HUDEP-2 (cell line): Measurements from ENCODE around the gene TEX2.
"Not testable (repeated sequence)": the region's sequence is repeated elsewhere in the genome, so short reads cannot be mapped to it uniquely, and the experiment has no call there.

Experiments used
- DNase-seq, 76 experiments: peaks; one replicate each; lab custom pipeline; 2025; ENCODE audit not compliant: unreplicated experiment in 76 of 76; lab: John Stamatoyannopoulos, UW

The TEX2 gene

DNA sequence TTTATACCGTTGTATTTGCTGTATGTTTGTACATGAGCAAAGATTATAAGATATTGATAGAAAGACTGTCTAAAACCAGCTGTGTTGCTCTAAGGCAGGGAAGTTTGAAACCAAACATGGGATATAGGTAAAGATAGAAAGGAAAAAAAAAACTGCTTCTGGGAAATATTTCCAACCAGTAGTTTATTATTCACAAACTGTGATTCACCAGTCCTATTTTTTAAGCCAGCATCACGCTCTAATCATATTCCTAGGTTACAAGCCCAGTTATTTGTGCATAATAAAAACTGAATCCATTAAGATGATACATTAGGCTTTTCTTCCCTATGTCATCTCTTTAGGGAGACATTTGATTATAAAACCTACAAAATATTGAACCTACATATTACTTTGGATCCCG, 137.1 kb downstream of the TEX2 start:
- no peak for DNase-seq

GRCh38 chr17:64124609-64125008, 138.5 kb downstream of the TEX2 start:
- DNase-seq, result no peak

DNA sequence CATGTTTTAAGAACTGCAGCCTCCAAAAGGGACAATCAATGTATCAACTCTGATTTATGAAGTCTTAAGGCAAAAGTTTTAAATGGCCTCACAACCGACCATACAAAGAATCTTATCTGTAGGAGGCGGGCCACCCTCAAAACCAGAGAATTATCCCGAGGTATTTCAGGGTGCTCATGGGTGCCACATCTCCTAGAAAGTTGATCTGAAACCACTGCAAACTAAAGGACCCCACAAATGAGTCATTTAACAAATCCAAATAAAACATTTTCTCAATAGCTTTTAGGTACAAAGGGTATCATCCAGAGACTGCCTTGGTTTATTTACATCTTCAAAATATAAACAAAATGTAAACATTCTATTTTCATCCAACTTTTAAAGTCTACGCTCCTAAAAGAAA, 139.9 kb downstream of the TEX2 start:
- DNase-seq, result no peak

DNA sequence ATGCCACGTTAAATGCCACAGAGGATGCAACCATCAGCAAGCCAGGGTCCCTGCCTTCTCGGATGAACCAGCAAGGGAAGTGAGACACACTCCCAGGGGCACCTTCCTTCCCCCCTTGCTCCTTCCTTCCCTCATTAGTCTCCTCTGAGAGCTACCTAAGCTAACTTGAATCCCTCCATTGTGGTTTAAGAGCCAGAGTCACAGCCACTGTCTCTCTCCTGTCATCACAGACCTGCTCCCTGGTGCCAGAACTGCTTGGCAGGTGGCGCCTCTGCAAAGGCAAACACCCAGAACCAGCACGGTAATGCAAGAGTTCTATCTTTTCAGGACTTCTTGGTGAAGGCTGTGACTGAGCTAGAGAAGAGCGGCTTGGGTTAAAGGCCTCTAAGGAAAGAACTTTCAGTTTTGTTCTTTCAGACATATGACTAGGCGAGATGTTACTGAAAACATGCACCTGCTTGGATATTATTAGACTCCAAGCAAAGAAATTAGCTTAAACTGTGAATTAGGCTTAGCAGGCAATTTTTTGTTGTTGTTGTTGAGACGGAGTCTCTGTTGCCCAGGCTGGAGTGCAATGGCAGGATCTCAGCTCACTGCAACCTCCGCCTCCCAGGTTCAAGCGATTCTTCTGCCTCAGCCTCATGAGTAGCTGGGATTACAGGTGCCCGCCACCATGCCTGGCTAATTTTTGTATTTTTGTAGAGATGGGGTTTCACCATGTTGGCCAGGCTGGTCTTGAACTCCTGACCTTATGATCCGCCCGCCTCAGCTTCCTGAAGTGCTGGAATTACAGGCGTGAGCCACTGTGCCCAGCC, 141.9 kb downstream of the TEX2 start:
- DNase-seq, result not testable (repeated sequence)

GRCh38 chr17:64120159-64120810, 142.8 kb downstream of the TEX2 start:
- DNase-seq, result no peak

DNA sequence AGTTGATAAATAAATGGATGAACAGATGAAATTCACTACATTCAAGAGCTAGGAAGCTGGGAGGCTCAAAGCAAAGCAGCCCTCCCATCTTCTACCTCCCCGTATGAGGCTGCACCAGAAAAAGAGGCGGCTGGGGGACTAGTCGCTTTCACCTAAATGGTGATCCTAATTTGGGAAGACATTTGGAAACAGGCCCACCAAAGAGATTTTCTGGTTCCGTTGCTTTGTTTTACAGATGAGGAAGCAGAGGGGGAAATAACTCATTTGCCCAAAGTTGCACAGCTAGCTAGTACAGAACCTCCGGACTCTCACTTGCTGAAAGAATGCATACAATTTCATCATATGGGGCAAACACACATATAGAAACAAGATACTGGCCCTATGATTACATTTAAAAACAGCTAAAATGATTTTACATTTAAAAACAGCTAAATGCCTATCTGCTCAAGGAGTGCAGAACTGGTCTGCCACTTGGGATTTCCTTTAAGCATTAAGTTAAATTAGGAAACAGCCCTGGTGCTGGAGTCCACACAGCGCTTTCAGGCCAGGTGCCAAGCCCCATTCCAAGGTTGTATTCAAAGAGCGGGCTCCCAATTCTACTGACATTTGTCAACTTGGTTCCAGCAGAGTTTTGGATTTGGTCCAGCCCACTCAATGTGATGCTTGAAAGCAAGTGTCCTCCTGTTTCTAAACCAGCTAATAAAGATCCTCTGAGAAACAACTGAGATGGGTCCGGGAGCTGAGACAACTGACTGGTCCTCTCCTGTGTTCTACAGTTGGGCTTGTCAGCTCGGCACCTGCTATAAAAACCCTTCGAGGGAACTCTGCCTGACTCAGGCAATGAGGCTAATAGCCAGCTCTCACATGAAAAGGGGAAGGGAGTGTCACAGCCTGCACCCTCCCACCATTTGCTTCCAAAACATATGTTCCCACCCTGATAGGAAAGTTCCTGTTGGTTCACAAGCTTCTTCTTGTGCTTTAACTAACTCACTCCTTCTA, 144.8 kb downstream of the TEX2 start:
- DNase-seq, result peak in 55 of 76 experiments; percentile 2 to 71 (median 28)

DNA sequence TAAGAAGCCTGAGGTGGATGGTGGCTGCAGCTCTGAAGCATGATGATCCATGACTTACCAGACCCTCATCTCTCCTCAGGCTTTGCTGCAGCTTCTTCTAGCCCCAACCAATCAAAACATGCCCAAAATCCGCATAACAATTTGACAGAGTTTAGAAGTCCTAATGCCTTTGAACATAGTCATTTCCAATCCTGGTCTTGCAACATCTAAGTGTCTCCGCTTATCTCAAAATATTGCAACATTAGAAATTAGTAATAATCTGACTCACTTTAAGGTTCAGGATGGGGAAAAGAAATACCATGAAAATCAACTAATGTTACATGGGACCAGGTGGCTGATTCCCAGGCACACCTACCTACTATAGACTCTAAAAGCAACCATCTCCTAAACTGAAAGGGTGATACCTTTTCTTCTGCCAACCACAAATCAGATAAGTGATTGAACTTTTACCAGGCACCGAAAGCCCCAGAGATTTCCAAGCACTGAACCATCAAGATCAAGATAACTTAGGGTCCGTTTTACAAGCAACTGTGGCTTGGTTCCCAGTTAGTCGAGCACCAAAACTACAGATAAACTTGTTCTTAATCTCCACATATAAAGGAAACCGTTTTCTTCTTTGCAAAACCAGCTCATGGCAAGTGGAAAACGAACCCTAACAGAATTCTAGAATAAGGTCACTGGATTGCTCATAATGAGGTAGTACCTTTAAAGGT, 147.1 kb downstream of the TEX2 start:
- DNase-seq, result peak in 3 of 76 experiments; percentile 15 to 20 (median 15)

DNA sequence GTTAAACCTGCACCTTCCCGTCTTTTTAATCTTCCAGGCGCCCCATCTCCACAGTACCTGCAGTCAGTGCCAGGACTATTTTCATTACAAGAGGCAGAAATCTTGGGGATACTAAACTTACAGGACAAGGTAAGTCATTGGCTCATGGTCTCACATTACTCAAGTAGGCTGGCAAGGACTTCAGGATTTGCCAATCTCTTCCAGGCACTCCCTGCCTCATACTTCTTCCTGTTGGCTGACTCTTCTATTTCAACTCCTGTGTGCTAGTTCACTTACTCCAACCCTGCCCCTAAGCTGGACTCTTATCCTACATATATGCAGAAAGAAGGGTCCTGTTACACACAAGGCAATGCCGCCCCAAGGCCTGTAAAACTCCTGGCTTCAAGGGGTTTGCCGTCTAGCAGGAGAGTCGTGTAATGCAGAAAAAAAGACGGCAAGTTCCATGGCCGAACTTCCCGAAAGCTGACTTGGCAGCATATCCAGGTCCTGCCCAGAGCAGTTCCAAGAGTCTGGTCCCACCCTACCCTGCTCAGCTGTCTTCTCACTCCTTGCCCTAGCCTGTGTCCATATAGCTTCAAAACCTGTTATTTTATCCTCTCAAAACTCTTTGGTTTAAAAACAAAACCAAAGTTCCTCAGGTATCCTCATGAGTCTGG, 147.9 kb downstream of the TEX2 start:
- no peak for DNase-seq

GRCh38 chr17:64113006-64113405, 150.1 kb downstream of the TEX2 start:
- DNase-seq, result no peak

- DNase-seq, result no peak
These were observed 151.2 kb downstream of the TEX2 start for GRCh38 chr17:64111831-64112230.

DNA sequence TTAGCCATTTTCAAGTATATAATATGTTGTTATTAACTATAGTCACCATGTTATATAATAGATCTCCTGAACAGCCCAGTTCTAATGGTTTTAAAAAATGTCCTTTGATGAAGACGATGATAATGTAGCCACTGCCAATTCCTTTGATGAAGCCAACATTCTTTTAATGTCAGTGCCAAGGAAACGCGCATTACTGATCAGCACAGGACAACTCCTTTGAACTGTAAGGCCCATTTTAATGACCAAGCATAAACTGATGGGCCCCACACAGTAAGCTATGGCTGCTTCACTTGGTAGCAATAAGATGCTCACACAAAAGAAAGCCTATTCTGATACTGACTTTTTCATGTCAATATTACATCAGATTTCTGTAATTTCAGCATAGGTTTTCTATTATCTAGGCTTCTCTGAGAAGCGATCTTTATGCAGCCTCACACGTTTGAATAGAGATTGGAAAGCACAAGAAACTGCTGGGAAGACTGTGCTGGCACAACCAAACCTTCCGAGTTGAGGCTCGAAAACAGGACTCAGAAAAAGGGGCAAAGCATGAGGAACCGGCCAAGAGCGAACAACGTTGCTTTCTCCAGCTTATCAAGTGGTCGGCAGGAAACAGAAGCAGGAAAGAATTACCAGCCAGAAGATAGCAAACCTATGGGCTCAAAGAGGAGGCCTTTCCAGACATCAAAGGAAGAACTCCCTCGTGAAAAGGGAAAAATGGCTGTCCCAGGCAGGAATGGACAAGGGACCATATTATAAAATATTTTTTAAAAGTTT, 152.5 kb downstream of the TEX2 start:
- no peak for DNase-seq

GRCh38 chr17:64109400-64109799, 153.7 kb downstream of the TEX2 start:
- DNase-seq, result no peak

- no peak for DNase-seq
These were observed 155.4 kb downstream of the TEX2 start for GRCh38 chr17:64107500-64108236.

DNA sequence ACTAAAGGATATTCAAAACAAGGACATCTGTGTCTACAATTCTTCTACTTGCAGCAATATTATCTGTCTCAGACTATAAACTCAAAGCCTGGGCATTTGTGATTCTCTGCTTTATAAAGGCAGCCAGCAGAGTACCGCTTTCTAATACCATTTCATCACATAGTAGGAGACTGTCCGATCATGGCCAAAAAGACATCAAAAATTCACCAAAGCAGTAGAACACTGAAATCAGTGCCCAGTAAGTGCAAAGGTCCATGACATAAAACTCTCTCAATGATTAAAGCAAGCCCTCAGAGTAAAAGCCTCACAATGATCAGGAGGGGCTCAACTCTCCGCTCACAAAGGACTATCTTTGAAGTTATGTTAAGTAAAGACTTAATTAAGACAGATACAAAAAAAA, 156.1 kb downstream of the TEX2 start:
- no peak for DNase-seq

GRCh38 chr17:64103391-64104364, 159.4 kb downstream of the TEX2 start:
- DNase-seq, result no peak

DNA sequence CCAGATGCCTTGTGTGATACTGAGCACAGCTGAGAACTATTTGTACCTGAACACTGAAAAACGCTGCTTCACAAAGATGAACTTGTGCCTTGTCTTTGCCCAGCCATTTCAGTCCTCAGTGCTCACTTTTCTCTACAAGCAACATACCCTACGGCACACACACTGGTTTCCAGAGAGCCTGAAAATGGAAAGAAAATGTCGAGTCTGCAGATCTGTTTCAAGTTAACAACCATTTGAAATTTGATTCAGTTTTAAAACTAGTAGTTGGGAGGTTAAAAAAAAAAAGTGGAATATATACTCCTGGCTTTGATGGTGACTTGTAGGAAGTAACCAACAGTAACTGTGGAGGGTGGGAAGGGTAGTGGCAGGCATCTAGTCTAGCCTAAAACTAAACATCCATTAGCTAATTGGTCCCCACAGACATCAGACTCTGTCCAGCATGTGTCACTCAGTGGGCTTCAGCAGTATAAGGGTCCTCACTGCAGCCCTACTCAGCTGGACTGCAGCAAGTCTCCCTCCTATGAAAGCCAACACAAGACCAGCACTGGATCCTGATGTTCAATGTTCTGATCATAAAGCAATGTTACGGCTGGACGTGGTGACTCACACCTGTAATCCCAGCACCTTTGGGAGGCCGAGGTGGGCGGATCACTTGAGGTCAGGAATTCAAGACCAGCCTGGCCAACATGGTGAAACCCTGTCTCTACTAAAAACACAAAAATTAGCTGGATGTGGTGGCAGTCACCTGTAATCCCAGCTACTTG, 160.3 kb downstream of the TEX2 start:
- DNase-seq, result no peak

DNA sequence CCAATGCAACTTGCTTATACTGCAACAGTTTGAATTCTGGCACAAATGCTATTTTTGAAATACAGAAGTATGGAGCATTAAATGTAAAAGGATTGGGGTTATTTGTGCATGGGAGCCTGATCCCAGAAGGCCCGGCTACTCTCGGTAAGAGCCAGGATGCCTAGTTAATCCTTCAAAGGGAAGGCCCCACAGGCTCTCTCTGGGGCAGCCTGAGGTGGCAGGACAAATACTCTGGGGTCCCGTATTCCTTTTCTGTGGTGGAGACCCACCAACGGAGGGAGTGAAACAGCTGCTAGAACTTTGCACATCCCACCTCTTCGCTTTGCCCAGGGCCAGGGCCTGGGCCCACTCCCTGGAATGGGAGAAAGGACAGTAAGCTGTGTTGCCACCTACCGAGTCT, 163.5 kb downstream of the TEX2 start:
- DNase-seq, result no peak
